Suprapubic skin (tissue), 4 donors: ENCODE measurements around the gene MSRB1.

Source experiments
- CTCF ChIP-seq, 2 donors: fragments of 200-600 bp in 1 of 2; fragments of 450-650 bp in 1 of 2; sonication (generic) in 1 of 2; IDR thresholded peaks; one replicate each; pipeline ENCODE4 v1.5.1; 2016 to 2019; ENCODE audit warnings: antibody characterized with exemption in 2 of 2, mild to moderate bottlenecking in 1 of 2, moderate library complexity in 1 of 2
- EP300 ChIP-seq: sonication (generic); formaldehyde crosslinking; IDR thresholded peaks from one replicate; pipeline ENCODE4 v1.6.1; 2017; ENCODE audit warnings: antibody characterized with exemption
- POLR2A ChIP-seq, 2 donors: fragments of 450-650 bp; IDR thresholded peaks; one replicate each; pipeline ENCODE4 v1.6.1; 2017; ENCODE audit warnings: antibody characterized with exemption in 2 of 2, mild to moderate bottlenecking in 2 of 2, moderate library complexity in 2 of 2
- POLR2AphosphoS5 ChIP-seq, 3 donors: sonication (generic); formaldehyde crosslinking; IDR thresholded peaks; one replicate each; pipeline ENCODE4 v1.6.1; 2017; ENCODE audit warnings: antibody characterized with exemption in 3 of 3

GRCh38 chr16:1991135-1991551 lies 48.1 kb upstream of the MSRB1 start:
- TF ChIP-seq EP300 (no peak), CTCF (IDR thresholded peaks at IDR 0.05) (no peak), POLR2A (IDR thresholded peaks at IDR 0.05) (no peak), POLR2AphosphoS5 (IDR thresholded peaks at IDR 0.05) (no peak)
